NK-92 (cell line): ENCODE data around the gene GATA3.

Source experiments
- DNase-seq: peaks from one replicate; lab custom pipeline; 2025; ENCODE audit not compliant: unreplicated experiment; lab: John Stamatoyannopoulos, UW

The GATA3 gene

GRCh38 chr10:8064436-8064835 lies 9.9 kb downstream of the GATA3 start:
- no peak for DNase-seq

GRCh38 chr10:8065651-8066050 lies 11.2 kb downstream of the GATA3 start:
- DNase-seq: no peak

- DNase-seq: no peak
These were observed 11.6 kb downstream of the GATA3 start for GRCh38 chr10:8066124-8066523.

GRCh38 chr10:8066797-8067196 lies 12.3 kb downstream of the GATA3 start:
- DNase-seq: no peak

- DNase-seq: no peak
These were observed 14.6 kb downstream of the GATA3 start for GRCh38 chr10:8069108-8069507.

- no peak for DNase-seq
These were observed 15.1 kb downstream of the GATA3 start for GRCh38 chr10:8069627-8070026.

GRCh38 chr10:8070440-8070839 lies 16.0 kb downstream of the GATA3 start:
- no peak for DNase-seq

- DNase-seq: no peak
These were observed 16.5 kb downstream of the GATA3 start for GRCh38 chr10:8071006-8071405.

- no peak for DNase-seq
These were observed 17.2 kb downstream of the GATA3 start for GRCh38 chr10:8071666-8072065.

GRCh38 chr10:8072211-8072610 lies 17.7 kb downstream of the GATA3 start:
- no peak for DNase-seq

GRCh38 chr10:8073691-8074416 lies 19.4 kb downstream of the GATA3 start:
- DNase-seq: no peak

GRCh38 chr10:8074881-8075280 lies 20.4 kb downstream of the GATA3 start:
- no peak for DNase-seq

GRCh38 chr10:8075282-8076260 lies 21.1 kb downstream of the GATA3 start:
- DNase-seq: no peak

- no peak for DNase-seq
These were observed 22.4 kb downstream of the GATA3 start for GRCh38 chr10:8076933-8077332.

- no peak for DNase-seq
These were observed 23.5 kb downstream of the GATA3 start for GRCh38 chr10:8078027-8078426.

- no peak for DNase-seq
These were observed 24.6 kb downstream of the GATA3 start for GRCh38 chr10:8079126-8079525.

- no peak for DNase-seq
These were observed 30.3 kb downstream of the GATA3 start for GRCh38 chr10:8084799-8085198.

GRCh38 chr10:8085251-8085650 lies 30.8 kb downstream of the GATA3 start:
- no peak for DNase-seq

GRCh38 chr10:8086315-8086714 lies 31.8 kb downstream of the GATA3 start:
- DNase-seq: no peak

- no peak for DNase-seq
These were observed 34.0 kb downstream of the GATA3 start for GRCh38 chr10:8088504-8088903.

- no peak for DNase-seq
These were observed 37.9 kb downstream of the GATA3 start for GRCh38 chr10:8092428-8092827.

GRCh38 chr10:8095959-8096358 lies 41.5 kb downstream of the GATA3 start:
- DNase-seq: no peak
